HCT116 (cell line): ENCODE results near the gene TFF2. TPM values are rescaled to one million over a fixed set of nuclear protein-coding genes. Genes with fewer than 3 reads are reported as not detected.

Source experiments
- ATAC-seq: fragments of 200-7000 bp; cut with Tn5 transposase; 2 replicates; pipeline ENCODE4 v1.9.1; 2020; ENCODE audit warnings: mild to moderate bottlenecking, moderate library complexity
- BruUV-seq: library from RNA; stranded (reverse); fragments of 400-500 nt; replicated peaks from 2 replicates; lab custom pipeline; 2021; lab: Mats Ljungman, UMichigan
- CTCF ChIA-PET: fragments of 300-600 bp; sonication (Branson Sonifier 250); formaldehyde crosslinking; loops from one replicate; lab custom pipeline; 2021; ENCODE audit warnings: antibody characterized with exemption; lab: Charles Lee
- POLR2A ChIA-PET: fragments of 300-600, 350-600 bp; sonication (Branson Sonifier 250); formaldehyde crosslinking; loops from one replicate; lab custom pipeline; 2021; ENCODE audit warnings: antibody characterized with exemption; lab: Charles Lee
- RAD21 ChIA-PET, 2 experiments: fragments of 300-600 bp; sonication (Branson Sonifier 250); formaldehyde crosslinking; loops; one replicate each; lab custom pipeline; 2023; ENCODE audit warnings: low total read pairs in 2 of 2; ENCODE audit not compliant: uncharacterized antibody in 2 of 2, unreplicated experiment in 2 of 2, low non-redundant PET in 1 of 2; lab: Charles Lee
- DNase-seq: peaks from one replicate; pipeline ENCODE4 v3.0.0-alpha.2; 2010; ENCODE audit warnings: low read depth, low spot score
- H2AFZ ChIP-seq: fragments of 200-600 bp; shearing (Covaris generic), sonication (generic); 2 replicates; pipeline ENCODE4 v1.6.1; 2017; ENCODE audit warnings: low read depth, mixed run types, mixed read lengths, antibody characterized with exemption, low read length; ENCODE audit not compliant: poor library complexity, severe bottlenecking
- H3K27ac ChIP-seq: 2 replicates; pipeline ENCODE4 v1.5.1; 2012; ENCODE audit warnings: low read depth, low read length
- H3K27me3 ChIP-seq: fragments of 200-600 bp; sonication (generic); 2 replicates; pipeline ENCODE4 v1.6.1; 2016; ENCODE audit warnings: mixed run types, low read length, mixed read lengths; ENCODE audit not compliant: insufficient read depth
- H3K36me3 ChIP-seq, 2 experiments: fragments of 200-500 bp in 1 of 2; fragments of 200-600 bp in 1 of 2; sonication (Bioruptor generic) in 1 of 2; sonication (generic) in 1 of 2; 2 replicates each; pipeline versions ENCODE4 v1.5.1 to v1.6.1; 2014 to 2016; ENCODE audit warnings: low read length in 2 of 2, inconsistent platforms in 1 of 2, mixed read lengths in 1 of 2, mixed run types in 1 of 2; ENCODE audit not compliant: insufficient read depth in 2 of 2, control insufficient read depth in 1 of 2
- H3K4me1 ChIP-seq, 2 experiments: fragments of 200-600 bp in 1 of 2; sonication (generic) in 1 of 2; 2 replicates each; pipeline versions ENCODE4 v1.5.1 to v1.6.1; 2012 to 2017; ENCODE audit warnings: low read length in 2 of 2, inconsistent platforms in 1 of 2, mild to moderate bottlenecking in 1 of 2, mixed read lengths in 1 of 2, mixed run types in 1 of 2, moderate library complexity in 1 of 2; ENCODE audit not compliant: insufficient read depth in 2 of 2, control insufficient read depth in 1 of 2
- H3K4me2 ChIP-seq: fragments of 200-600 bp; sonication (generic); 2 replicates; pipeline ENCODE4 v1.6.1; 2017; ENCODE audit warnings: mixed run types, low read length, mixed read lengths
- H3K4me3 ChIP-seq, 2 experiments: fragments of 200-600 bp in 1 of 2; sonication (generic) in 1 of 2; replicated peaks in 1 of 2; 2 replicates each; pipeline ENCODE4 v1.5.1; 2011 to 2016; ENCODE audit warnings: low read length in 2 of 2, control low read depth in 1 of 2, low read depth in 1 of 2, mild to moderate bottlenecking in 1 of 2, mixed read lengths in 1 of 2, mixed run types in 1 of 2
- H3K79me2 ChIP-seq: fragments of 200-600 bp; sonication (generic); 2 replicates; pipeline ENCODE4 v1.6.1; 2017; ENCODE audit warnings: mild to moderate bottlenecking, mixed run types, low read length, moderate library complexity, mixed read lengths; ENCODE audit not compliant: insufficient read depth
- H3K9ac ChIP-seq: fragments of 200-600 bp; sonication (generic); 2 replicates; pipeline ENCODE4 v1.6.1; 2016; ENCODE audit warnings: low read length, mixed read lengths
- H3K9me2 ChIP-seq: fragments of 200-600 bp; sonication (generic), shearing (Covaris generic); 2 replicates; pipeline ENCODE4 v1.6.1; 2017; ENCODE audit warnings: mixed run types, mild to moderate bottlenecking, moderate library complexity; ENCODE audit not compliant: insufficient read depth
- H3K9me3 ChIP-seq, 2 experiments: fragments of 200-500 bp in 1 of 2; fragments of 200-600 bp in 1 of 2; sonication (Bioruptor generic) in 1 of 2; sonication (generic) in 1 of 2; 2 replicates each; pipeline ENCODE4 v1.6.1; 2014 to 2017; ENCODE audit warnings: low read length in 2 of 2, mixed read lengths in 2 of 2, inconsistent platforms in 1 of 2, low read depth in 1 of 2, mild to moderate bottlenecking in 1 of 2, mixed run types in 1 of 2, moderate library complexity in 1 of 2; ENCODE audit not compliant: control insufficient read depth in 1 of 2, insufficient read depth in 1 of 2
- H4K20me1 ChIP-seq: fragments of 200-600 bp; sonication (generic), shearing (Covaris generic); 2 replicates; pipeline ENCODE4 v1.6.1; 2017; ENCODE audit warnings: mixed run types, mild to moderate bottlenecking, moderate library complexity; ENCODE audit not compliant: insufficient read depth
- CEBPB ChIP-seq: IDR thresholded peaks from 2 replicates; pipeline ENCODE4 v1.6.1; 2012; ENCODE audit warnings: low read depth
- EGR1 ChIP-seq: IDR thresholded peaks from 2 replicates; pipeline ENCODE4 v1.6.1; 2012; ENCODE audit warnings: low read depth
- EZH2 ChIP-seq: fragments of 200-600 bp; sonication (generic); IDR thresholded peaks from 2 replicates; pipeline ENCODE4 v1.6.1; 2017; ENCODE audit warnings: antibody characterized with exemption, mixed run types
- EZH2phosphoT487 ChIP-seq: fragments of 200-600 bp; IDR thresholded peaks from 2 replicates; pipeline ENCODE4 v1.6.1; 2018; ENCODE audit warnings: antibody characterized with exemption, borderline replicate concordance
- FOSL1 ChIP-seq: IDR thresholded peaks from 2 replicates; pipeline ENCODE4 v1.6.1; 2012; ENCODE audit warnings: low read depth
- RAD21 ChIP-seq: IDR thresholded peaks from 2 replicates; pipeline ENCODE4 v1.6.1; 2012; ENCODE audit warnings: low read depth, mild to moderate bottlenecking
- SRF ChIP-seq: IDR thresholded peaks from 2 replicates; pipeline ENCODE4 v1.6.1; 2012; ENCODE audit warnings: low read depth
- TCF7L2 ChIP-seq: IDR thresholded peaks from 2 replicates; pipeline ENCODE4 v1.7.0; 2011; ENCODE audit warnings: borderline replicate concordance, inconsistent platforms; ENCODE audit not compliant: insufficient read depth, insufficient read length; ENCODE audit errors: extremely low read depth
- YY1 ChIP-seq: IDR thresholded peaks from 2 replicates; pipeline ENCODE4 v1.6.1; 2011; ENCODE audit warnings: low read length, low read depth, moderate library complexity, mild to moderate bottlenecking; ENCODE audit not compliant: insufficient replicate concordance; ENCODE audit errors: extremely low read depth
- ZFX ChIP-seq: fragments of 450-650 bp; IDR thresholded peaks from 2 replicates; pipeline ENCODE4 v1.6.1; 2017
- intact Hi-C: fragments of 100-400 bp; cut with micrococcal nuclease; formaldehyde crosslinking; loops from 2 replicates; pipeline ENCODE4 v1.10.0; 2022
- total RNA-seq: library from RNA; stranded (reverse); gene quantifications from one replicate; pipeline ENCODE4 v1.2.1, GENCODE V29; 2021; ENCODE audit not compliant: unreplicated experiment
- TF ChIP-seq, protein P1 (sequence below): IDR thresholded peaks from 2 replicates; pipeline ENCODE4 v1.6.1; 2012; ENCODE audit warnings: low read depth
- TF ChIP-seq, protein P2 (sequence below): IDR thresholded peaks from 2 replicates; pipeline ENCODE4 v1.6.1; 2012

The TFF2 gene
- total RNA-seq, 1 experiment from 2014 or later: not detected

DNA sequence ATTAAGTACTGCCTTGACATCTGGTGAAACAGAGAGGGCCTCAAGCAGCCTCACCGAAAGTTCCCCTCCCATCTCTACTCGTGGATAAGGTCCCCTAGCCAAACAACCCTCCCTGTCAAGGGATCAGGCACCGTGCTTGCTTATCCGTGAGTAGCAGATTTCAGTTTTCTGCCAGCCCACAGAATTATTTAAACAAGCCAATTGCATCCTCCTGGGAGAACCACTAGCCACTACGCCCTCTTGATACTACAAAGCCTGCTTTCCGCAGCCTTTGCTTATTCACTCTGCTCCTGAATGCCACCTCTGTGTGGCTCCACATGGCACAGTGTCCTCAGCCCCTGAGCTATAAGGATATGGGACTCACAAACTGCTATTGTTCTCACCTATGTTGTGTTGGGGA, 5.9 kb upstream of the TFF2 start:
- H3K36me3 ChIP-seq: no peaks in the 10 kb centered on the region
- TF ChIP-seq EZH2 (no peak), RAD21 (no peak), EGR1 (no peak), SRF (no peak), ZFX (no peak), YY1 (no peak), EZH2phosphoT487 (no peak), TCF7L2 (no peak), FOSL1 (no peak), CEBPB (no peak)
- TF ChIP-seq, protein P1, sequence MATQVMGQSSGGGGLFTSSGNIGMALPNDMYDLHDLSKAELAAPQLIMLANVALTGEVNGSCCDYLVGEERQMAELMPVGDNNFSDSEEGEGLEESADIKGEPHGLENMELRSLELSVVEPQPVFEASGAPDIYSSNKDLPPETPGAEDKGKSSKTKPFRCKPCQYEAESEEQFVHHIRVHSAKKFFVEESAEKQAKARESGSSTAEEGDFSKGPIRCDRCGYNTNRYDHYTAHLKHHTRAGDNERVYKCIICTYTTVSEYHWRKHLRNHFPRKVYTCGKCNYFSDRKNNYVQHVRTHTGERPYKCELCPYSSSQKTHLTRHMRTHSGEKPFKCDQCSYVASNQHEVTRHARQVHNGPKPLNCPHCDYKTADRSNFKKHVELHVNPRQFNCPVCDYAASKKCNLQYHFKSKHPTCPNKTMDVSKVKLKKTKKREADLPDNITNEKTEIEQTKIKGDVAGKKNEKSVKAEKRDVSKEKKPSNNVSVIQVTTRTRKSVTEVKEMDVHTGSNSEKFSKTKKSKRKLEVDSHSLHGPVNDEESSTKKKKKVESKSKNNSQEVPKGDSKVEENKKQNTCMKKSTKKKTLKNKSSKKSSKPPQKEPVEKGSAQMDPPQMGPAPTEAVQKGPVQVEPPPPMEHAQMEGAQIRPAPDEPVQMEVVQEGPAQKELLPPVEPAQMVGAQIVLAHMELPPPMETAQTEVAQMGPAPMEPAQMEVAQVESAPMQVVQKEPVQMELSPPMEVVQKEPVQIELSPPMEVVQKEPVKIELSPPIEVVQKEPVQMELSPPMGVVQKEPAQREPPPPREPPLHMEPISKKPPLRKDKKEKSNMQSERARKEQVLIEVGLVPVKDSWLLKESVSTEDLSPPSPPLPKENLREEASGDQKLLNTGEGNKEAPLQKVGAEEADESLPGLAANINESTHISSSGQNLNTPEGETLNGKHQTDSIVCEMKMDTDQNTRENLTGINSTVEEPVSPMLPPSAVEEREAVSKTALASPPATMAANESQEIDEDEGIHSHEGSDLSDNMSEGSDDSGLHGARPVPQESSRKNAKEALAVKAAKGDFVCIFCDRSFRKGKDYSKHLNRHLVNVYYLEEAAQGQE: no peak
- TF ChIP-seq, protein P2, sequence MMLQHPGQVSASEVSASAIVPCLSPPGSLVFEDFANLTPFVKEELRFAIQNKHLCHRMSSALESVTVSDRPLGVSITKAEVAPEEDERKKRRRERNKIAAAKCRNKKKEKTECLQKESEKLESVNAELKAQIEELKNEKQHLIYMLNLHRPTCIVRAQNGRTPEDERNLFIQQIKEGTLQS: no peak
- H3K79me2 ChIP-seq: no peaks in the 10 kb centered on the region
- ATAC-seq (no peak), DNase-seq (no peak)
- H3K9ac ChIP-seq: no peak overlapping the region
- H3K27me3 ChIP-seq: no peaks in the 10 kb centered on the region
- H3K4me1 ChIP-seq: no peaks in the 10 kb centered on the region
- ChIA-PET CTCF (no interaction called here), POLR2A (interaction anchor here (0.6 kb wide), 1 partner anchor 282 kb away, joined by 3 read pairs; no protein-coding TSS in a partner anchor), RAD21 (no interaction called here)
- no peak overlapping the region for H3K4me2 ChIP-seq
- no peaks in the 10 kb centered on the region for H4K20me1 ChIP-seq
- no TSS peak for BruUV-seq
- H3K9me3 ChIP-seq: no peaks in the 10 kb centered on the region
- intact Hi-C loops: no loop called here
- no peak overlapping the region for H3K27ac ChIP-seq
- no peak overlapping the region for H3K4me3 ChIP-seq
- no peaks in the 10 kb centered on the region for H3K9me2 ChIP-seq
- H2AFZ ChIP-seq: no peak overlapping the region
